SH-SY5Y (cell line): Measurements from ENCODE around the gene PBX1.

Experiments
- GATA2 ChIP-seq: IDR thresholded peaks from 2 replicates; pipeline ENCODE4 v1.6.1; 2011; ENCODE audit warnings: mild to moderate bottlenecking, low read depth, low read length
- GATA3 ChIP-seq: IDR thresholded peaks from 2 replicates; pipeline ENCODE4 v1.6.1; 2011; ENCODE audit warnings: low read depth, mild to moderate bottlenecking, low read length, moderate library complexity

GRCh38 chr1:164595212-164595611, 36.2 kb downstream of the PBX1 start:
- no peak for TF ChIP-seq GATA3
- TF ChIP-seq GATA2: no peak
